GM19397 (cell line): ENCODE data around the gene FARS2.

Experiments used
- ATAC-seq: cut with Tn5 transposase; IDR thresholded peaks from one replicate; pipeline ENCODE4 v1.9.1; 2021; ENCODE audit warnings: mild to moderate bottlenecking, moderate library complexity; ENCODE audit not compliant: unreplicated experiment

FARS2 gene

GRCh38 chr6:5497896-5498578 lies 236.7 kb downstream of the FARS2 start:
- ATAC-seq = no peak

GRCh38 chr6:5498579-5498899 lies 237.2 kb downstream of the FARS2 start:
- ATAC-seq = no peak

DNA sequence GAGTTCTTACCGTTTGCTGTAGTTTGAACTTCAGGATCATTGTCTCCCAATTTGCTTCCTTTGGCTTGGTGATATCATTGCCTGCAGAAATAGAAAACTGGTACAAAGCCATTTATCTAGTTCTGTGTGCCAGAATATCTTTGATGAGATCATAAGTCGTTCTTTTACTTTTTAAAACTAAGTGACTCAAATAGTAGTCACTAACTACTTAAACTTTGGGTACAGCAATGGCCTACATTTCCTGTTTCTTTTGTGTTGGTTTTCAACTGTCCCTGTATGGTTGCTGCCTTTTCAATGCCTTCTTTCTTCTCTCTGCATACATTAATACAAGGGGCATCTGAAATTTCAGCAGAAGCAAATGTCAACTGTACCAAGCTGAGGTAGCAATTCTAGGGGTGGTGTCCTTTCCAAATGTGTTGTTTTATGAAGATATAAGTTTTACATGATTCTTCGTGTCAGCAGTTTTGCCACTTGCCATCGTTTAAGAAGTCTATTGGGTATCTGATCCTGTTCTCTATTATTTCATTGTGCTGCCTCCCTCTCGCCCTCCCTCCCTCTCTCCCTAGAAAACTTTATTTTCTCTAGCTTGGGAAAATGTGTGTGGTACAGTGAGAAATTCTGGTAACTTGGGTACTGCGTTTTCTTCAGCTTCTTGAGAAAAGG lies 238.5 kb downstream of the FARS2 start:
- ATAC-seq = no peak

DNA sequence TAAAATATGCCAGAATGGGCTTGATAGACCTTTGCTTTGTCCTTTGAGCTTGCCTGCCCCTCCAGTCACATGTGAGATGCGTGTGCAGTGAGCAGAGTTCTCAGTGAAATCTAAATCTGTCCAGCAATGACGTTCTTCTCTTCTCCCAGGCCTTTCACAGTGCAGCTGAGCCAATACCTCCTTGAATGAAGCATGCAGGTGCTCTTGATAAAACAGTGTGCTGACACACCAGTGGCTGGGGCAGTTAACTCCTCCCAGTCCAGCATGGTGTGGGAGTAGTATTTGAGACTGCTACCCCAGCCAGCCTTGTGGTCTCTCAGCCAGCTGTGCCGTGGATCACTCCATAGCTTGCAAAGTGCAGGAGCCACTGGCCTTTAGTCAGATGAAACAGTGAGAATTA lies 240.5 kb downstream of the FARS2 start:
- no peak for ATAC-seq

DNA sequence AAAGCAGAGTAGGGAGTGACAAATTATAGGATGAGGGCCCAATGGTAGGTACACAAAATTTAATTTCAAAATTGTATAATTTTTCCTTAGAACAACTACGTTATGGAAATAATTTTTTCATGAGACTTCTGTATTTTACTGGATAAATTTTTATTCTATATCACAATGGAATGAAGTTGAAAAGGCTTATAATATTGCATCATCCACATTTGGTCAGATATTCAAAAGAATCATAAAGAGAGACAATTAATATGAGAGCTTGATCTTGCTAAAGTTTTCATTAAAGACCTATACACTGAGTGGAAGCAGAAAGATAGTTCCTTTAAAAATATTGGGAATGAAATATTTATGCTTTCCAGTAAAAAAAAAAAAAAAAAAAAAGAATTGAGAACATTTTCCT lies 242.8 kb downstream of the FARS2 start:
- ATAC-seq = no peak

GRCh38 chr6:5506149-5506548 lies 244.8 kb downstream of the FARS2 start:
- peak; percentile 50 for ATAC-seq

DNA sequence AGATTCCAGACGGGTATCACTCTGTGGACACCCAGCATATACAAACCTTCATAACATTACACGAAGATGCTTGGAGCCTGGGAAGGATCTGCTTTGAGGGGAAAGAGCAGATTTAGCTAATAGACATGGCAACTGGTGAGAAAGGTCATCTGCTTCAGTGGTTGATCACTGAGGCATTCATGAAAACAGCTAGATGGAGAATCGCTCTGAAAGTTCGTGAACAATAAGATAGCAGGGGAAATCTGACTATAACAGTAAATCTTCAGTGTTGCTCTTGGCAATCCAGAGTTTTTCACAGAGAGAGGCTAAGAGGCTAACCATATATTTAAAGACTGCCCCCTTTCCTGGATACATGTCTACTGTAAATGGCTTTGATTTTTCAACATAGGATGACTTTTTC lies 245.3 kb downstream of the FARS2 start:
- peak; percentile 32 for ATAC-seq

DNA sequence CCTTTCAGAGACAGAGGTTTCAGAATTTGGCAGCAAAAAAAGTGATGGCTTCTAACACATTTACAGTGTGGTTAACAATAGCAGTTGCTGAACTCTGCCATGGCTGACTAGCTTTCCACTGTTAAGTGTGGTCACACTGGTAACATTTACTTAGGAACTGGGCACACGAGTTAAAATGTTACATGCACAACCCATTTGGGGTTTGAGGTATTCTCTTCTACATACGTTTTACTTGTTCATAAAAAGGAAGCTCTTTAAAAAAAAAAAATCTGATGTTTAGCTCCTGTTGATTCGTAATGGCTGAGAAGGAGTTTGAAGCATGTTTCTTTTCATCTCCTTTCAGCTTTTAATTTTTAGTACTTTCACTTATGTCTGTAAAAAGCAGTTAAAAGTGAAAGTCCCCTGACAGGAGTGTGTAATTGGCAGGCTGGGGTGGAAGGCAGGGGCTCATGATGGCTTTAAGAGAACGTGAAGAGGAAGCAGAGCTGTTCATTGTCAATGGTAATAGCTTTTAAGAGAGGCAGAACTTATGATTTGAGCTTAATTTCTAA lies 245.9 kb downstream of the FARS2 start:
- ATAC-seq = peak; percentile 80

DNA sequence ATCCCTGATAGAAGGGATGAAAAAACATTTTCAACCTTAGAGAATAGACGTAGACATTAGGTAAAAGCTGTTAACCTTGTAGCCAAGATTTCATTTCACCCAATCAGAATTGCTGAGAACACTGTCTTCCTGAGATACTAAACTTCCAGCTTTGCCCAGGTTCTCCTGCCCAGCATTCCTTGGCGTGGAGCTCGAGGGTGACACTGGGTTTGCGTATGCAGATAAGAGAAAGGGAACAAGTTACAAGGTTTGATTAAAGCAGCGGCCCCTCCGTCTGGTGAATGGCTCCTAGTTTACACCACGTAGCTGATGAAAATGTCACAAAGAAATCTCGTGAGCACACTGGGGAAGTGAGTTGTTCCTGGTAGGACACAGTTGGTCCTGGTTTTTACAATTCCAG lies 247.8 kb downstream of the FARS2 start:
- ATAC-seq = no peak

DNA sequence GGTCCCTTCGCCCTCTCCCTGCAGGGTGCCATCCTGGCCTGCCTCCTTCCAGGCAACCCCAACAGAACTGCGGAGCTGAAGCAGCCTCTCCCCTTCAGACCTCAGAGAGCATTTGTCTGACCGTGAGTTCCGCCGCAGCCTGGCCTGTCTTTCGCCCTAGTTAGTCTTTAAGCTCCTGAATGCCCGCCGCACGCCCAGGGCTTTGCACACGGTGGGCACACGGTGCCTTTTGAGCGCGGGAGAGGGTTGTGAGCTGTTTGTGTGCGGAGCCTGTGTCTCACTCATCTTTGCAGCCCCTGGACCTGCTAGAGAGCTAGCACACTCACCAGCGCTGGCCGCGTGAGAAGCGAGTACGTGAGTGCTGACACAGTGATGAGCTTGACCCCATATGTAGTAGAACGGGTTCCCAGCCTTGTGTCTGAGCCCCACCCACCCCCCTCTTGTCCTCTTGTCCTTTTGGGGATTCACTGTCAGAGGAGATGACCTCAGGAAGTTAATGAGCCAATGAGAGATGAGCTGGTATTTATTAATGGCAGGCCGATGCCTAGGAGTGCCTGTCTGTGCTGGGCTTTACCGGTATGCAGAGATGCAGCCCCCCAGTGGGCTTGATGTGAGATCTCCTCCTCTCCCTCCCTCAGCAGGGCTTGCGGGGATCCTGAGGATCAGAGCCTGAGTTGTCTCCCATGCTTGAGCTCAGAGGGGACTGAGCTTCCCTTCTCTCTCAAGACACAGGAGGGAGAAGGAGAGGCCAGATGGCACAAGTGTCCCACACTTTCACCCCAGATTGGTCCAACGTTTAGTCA lies 249.2 kb downstream of the FARS2 start:
- ATAC-seq = no peak

DNA sequence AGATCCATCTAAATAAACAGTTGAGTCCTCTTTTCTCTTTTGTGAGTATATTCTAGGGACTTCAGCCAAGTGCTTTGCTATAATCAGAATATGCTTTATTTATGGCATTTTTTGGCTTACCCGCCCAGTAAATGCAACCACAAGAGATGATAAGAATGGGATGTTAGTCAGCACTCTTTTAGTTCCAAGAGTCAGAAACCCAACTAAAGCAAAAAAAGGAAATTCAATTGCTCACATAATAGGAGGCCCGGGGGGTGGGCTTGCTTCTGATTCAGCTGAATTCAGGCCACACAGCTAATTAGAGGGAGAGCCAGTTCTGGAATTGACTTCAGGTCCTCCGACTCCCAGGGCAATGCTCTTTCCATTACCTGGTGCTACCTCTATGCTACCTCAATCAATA lies 250.6 kb downstream of the FARS2 start:
- ATAC-seq = no peak

DNA sequence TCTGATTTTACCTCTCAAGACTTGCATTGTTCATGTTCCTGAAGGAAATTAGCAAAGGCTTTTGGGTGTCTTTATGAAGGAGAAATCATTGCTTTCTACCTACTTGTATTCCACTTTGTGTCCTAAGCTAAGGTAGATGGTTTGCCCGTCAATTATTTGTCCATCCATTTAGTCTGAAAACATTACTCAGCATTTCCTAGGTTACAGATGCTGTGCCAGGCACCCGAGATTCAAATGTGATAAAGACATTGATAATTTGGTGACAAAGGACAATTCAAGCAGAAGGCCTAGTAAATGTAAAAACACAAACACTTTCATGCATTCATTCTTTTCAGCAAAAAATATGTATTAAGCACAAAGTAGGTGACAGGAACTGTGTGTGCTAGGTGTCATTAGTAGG lies 251.1 kb downstream of the FARS2 start:
- ATAC-seq = no peak

GRCh38 chr6:5513408-5513807 lies 252.1 kb downstream of the FARS2 start:
- no peak for ATAC-seq

DNA sequence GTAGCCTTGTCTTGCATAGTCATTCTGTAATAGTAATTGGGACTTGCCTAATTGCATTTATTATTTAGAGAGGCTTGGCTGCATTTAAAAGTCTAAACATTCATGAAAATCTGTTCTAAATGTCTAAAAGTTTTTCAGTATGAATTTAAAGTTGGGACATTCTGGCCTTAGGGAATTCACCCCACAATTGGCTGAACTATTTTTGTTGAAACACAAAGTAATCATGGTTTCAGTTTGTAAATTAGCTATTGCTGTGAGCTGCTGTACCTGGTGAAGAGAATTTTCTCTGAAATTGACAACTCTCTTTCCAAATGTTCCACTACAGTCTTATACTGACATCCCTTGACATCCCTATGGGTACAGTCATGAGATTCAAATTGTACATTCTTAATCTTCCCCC lies 253.0 kb downstream of the FARS2 start:
- no peak for ATAC-seq

GRCh38 chr6:5515200-5515599 lies 253.9 kb downstream of the FARS2 start:
- ATAC-seq = no peak

- ATAC-seq = no peak
Observed at GRCh38 chr6:5516036-5516435, 254.7 kb downstream of the FARS2 start.

GRCh38 chr6:5517796-5518195 lies 256.5 kb downstream of the FARS2 start:
- ATAC-seq = no peak

- no peak for ATAC-seq
Observed at GRCh38 chr6:5518936-5519491, 257.7 kb downstream of the FARS2 start.

DNA sequence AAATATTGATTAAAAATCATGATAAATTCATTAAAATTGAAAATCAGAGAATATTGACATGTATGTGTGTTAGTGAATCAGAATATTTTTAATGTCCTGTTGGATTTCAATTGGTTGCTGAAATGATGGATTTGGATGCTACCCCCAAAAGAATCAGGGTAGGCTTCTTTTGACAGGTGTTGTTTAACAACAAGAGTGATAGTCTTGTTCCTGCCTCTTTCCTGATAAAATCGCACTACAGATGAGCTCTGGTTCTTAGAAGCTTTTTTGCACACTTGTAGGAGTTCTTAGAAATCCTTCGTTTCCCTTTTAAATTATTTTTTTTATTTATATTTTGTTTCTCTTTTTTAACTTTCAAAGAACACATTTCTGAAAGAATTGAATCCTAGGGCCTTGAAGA lies 259.5 kb downstream of the FARS2 start:
- ATAC-seq = no peak

- no peak for ATAC-seq
Observed at GRCh38 chr6:5521322-5521721, 260.0 kb downstream of the FARS2 start.

GRCh38 chr6:5522147-5522546 lies 260.8 kb downstream of the FARS2 start:
- no peak for ATAC-seq

- no peak for ATAC-seq
Observed at GRCh38 chr6:5524110-5524509, 262.8 kb downstream of the FARS2 start.
